Tibial nerve (tissue), 4 donors: ENCODE measurements around the gene CSNK1G1. TPM values are rescaled to one million over a fixed set of nuclear protein-coding genes. Genes with fewer than 3 reads are reported as not detected.
"Not testable (repeated sequence)": the region's sequence is repeated elsewhere in the genome, so short reads cannot be mapped to it uniquely, and the experiment has no call there.

ENCODE experiments used
- DNase-seq, 2 donors: peaks; one replicate each; pipeline ENCODE4 v3.0.0-alpha.2; 2019; ENCODE audit warnings: low spot score in 2 of 2
- H3K27ac ChIP-seq, 4 donors: fragments of 200-600 bp; sonication (generic) in 3 of 4; one replicate each; pipeline ENCODE4 v1.5.1; 2017 to 2019; ENCODE audit warnings: mild to moderate bottlenecking in 1 of 4
- H3K27me3 ChIP-seq, 2 donors: fragments of 200-600 bp; sonication (generic) in 1 of 2; one replicate each; pipeline versions ENCODE4 v1.5.1 to v1.6.0; 2017 to 2019
- H3K36me3 ChIP-seq, 3 donors: fragments of 200-600 bp; sonication (generic); one replicate each; pipeline ENCODE4 v1.5.1; 2018 to 2019
- H3K4me1 ChIP-seq, 4 donors: fragments of 200-600 bp; sonication (generic) in 3 of 4; one replicate each; pipeline ENCODE4 v1.5.1; 2017 to 2019
- H3K4me3 ChIP-seq, 4 donors: fragments of 200-600 bp; sonication (generic) in 3 of 4; one replicate each; pipeline ENCODE4 v1.5.1; 2017 to 2019; ENCODE audit warnings: mild to moderate bottlenecking in 1 of 4, moderate library complexity in 1 of 4
- H3K9me3 ChIP-seq, 4 donors: fragments of 200-600 bp; sonication (generic) in 3 of 4; one replicate each; pipeline ENCODE4 v1.5.1; 2017 to 2019
- CTCF ChIP-seq, 5 experiments: fragments of 200-600 bp in 3 of 5; fragments of 450-650 bp in 2 of 5; sonication (generic) in 3 of 5; IDR thresholded peaks; one replicate each; pipeline ENCODE4 v1.5.1; 2016 to 2019; ENCODE audit warnings: antibody characterized with exemption in 5 of 5, mild to moderate bottlenecking in 3 of 5, moderate library complexity in 2 of 5
- EP300 ChIP-seq, 2 donors: sonication (generic); formaldehyde crosslinking; IDR thresholded peaks; one replicate each; pipeline ENCODE4 v1.6.1; 2017; ENCODE audit warnings: antibody characterized with exemption in 2 of 2, mild to moderate bottlenecking in 1 of 2
- POLR2A ChIP-seq, 2 donors: fragments of 450-650 bp; IDR thresholded peaks; one replicate each; pipeline ENCODE4 v1.6.1; 2017; ENCODE audit warnings: antibody characterized with exemption in 2 of 2, mild to moderate bottlenecking in 2 of 2, moderate library complexity in 2 of 2
- WGBS, 2 donors: methylation state at CpG; one replicate each; pipeline ENCODE4 v1.1.5; 2018; 5-methylcytosine and 5-hydroxymethylcytosine counted together
- total RNA-seq, 4 donors: library from RNA; depleted of rRNA; stranded (reverse); fragments of >200 nt; gene quantifications; one replicate each; pipeline ENCODE4 v1.1.0, GENCODE V29; 2016

The CSNK1G1 gene
- total RNA-seq, 4 donors from 2014 or later = 20.5 to 25.8 (median 22.5) TPM

GRCh38 chr15:64279131-64279530 lies 76.8 kb downstream of the CSNK1G1 start:
- peaks cover 0 to 7% (median under 1%) of the 10 kb centered on the region in 4 donors for H3K4me1 ChIP-seq
- no peaks in the 10 kb centered on the region for H3K9me3 ChIP-seq
- TF ChIP-seq CTCF (IDR thresholded peaks at IDR 0.05) (no peak), POLR2A (IDR thresholded peaks at IDR 0.05) (no peak), EP300 (IDR thresholded peaks at IDR 0.05) (no peak)
- no peaks in the 10 kb centered on the region for H3K27me3 ChIP-seq
- H3K36me3 ChIP-seq = peaks cover 0 to 3% (median 0%) of the 10 kb centered on the region in 3 donors
- no peak overlapping the region for H3K4me3 ChIP-seq
- WGBS, 2 donors = 94 to 96% methylated on average over 4 of the region's 4 CpGs
- H3K27ac ChIP-seq = no peak overlapping the region
- DNase-seq = no peak

DNA sequence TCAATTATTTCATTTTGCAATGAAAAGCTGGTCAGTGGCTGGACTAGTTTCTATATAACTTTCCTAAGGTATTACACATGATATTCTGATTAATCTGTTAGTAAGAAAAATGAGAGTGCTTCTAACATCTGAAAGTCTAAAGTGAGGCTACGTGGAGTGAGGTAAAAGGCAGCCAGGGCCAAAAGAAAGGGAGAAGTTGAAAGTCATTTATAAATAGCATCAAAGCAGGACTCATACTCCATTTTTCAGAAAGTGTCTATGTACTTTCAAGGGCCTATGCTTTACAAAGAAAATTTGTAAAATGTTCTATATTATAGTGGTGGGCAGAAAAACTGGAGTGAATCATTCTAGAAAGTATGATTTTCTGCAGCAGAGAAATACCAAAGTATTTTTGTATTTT lies 80.0 kb downstream of the CSNK1G1 start:
- 70 to 76% methylated on average over 1 of the region's 1 CpG for WGBS, 2 donors

DNA sequence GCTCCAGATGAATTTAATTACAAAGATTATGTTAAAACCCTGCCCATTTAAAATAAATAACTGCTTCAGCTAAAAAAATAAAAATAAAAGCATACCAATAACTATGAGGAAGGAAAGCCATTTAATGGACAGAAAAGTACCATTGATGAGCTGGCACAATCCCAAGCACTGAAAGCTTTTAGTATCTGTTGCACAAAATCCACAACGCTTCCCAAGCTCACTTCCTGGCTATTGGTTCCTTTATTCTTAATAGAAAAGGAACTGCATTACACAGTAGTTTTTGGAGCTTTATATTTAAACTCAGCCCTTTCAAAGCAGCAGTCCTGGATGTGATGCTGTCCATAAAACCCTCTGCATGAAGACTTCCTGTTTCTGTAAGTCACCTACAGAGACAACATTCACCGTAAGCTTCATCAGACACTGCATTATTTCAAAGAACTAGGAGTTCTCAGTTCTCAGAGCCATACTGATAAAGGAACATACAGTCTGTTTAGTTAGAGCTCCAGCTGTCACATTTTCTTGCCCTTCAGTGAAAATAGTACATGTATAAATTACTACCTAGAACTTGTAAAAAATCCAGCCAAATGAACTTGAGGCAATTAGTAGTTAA lies 81.5 kb downstream of the CSNK1G1 start:
- no peak for TF ChIP-seq POLR2A (IDR thresholded peaks at IDR 0.05)
- no peak for TF ChIP-seq EP300 (IDR thresholded peaks at IDR 0.05)
- Histone ChIP-seq H3K27ac (no peak overlapping the region), H3K4me1 (peaks cover 0 to 7% (median 0%) of the 10 kb centered on the region in 4 donors), H3K4me3 (no peak overlapping the region), H3K27me3 (no peaks in the 10 kb centered on the region), H3K36me3 (peaks cover 0 to 6% (median 0%) of the 10 kb centered on the region in 3 donors), H3K9me3 (no peaks in the 10 kb centered on the region)
- DNase-seq = no peak
- 28 to 32% methylated on average over 2 of the region's 2 CpGs for WGBS, 2 donors

More for the DNA sequence above, 80.0 kb downstream of the CSNK1G1 start:
- Histone ChIP-seq H3K4me3 (no peak overlapping the region), H3K27me3 (no peaks in the 10 kb centered on the region), H3K9me3 (no peaks in the 10 kb centered on the region), H3K27ac (no peak overlapping the region), H3K36me3 (peaks cover 0 to 7% (median 0%) of the 10 kb centered on the region in 3 donors), H3K4me1 (peaks cover 0 to 7% (median 0%) of the 10 kb centered on the region in 4 donors)
- DNase-seq = no peak
- TF ChIP-seq POLR2A (IDR thresholded peaks at IDR 0.05) (no peak), CTCF (IDR thresholded peaks at IDR 0.05) (no peak), EP300 (IDR thresholded peaks at IDR 0.05) (no peak)

DNA sequence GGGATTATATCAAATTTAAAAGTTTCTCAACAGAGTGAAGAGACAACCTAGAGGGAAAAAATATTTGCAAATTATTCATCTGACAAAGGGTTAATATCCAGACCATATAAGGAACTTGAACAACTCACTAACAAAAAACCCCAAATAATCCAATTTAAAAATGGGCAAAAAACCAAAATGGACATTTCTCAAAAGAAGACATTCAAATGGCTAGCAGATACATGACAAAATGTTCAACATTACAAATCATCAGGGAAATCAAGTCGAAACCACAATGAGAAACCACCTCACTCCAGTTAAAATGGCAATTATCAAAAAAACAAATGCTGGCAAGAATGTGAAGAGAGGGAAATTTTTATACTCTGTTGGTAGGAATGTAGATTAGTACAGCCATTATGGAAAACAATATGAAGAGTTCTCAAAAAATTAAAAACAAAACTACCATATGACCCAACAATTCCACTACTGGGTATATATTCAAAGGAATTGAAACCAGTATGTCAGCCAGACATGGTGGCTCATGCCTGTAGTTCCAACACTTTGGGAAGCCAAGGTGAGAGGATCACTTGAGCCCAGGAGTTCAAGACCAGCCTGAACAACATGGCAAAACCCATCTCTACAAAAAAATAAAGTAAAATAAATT lies 88.5 kb downstream of the CSNK1G1 start:
- H3K4me3 ChIP-seq = no peak overlapping the region
- TF ChIP-seq POLR2A (IDR thresholded peaks at IDR 0.05) (no peak), EP300 (IDR thresholded peaks at IDR 0.05) (no peak), CTCF (IDR thresholded peaks at IDR 0.05) (no peak)
- H3K9me3 ChIP-seq = no peaks in the 10 kb centered on the region
- H3K27ac ChIP-seq = no peak overlapping the region
- no peak for DNase-seq
- no peaks in the 10 kb centered on the region for H3K27me3 ChIP-seq
- no peaks in the 10 kb centered on the region for H3K4me1 ChIP-seq
- WGBS, 2 donors = 79 to 84% methylated on average over 1 of the region's 1 CpG
- H3K36me3 ChIP-seq = peaks cover 0 to 6% (median 0%) of the 10 kb centered on the region in 3 donors

DNA sequence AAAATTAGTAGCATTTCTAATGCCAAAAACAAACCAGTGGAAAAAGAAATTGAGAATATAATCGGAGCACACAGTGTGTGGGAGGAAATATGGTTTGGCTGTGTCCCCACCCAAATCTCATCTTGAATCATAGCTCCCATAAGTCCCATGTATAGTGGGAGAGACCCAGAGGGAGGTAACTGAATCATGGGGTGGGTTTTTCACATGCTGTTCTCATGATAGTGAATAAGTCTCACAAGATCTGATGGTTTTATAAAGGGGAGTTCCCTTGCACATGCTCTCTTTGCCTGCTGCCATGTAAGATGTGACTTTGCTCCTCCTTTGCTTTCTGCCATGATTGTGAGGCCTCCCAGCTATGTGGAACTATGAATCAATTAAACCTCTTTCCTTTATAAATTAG lies 90.8 kb downstream of the CSNK1G1 start:
- H3K4me1 ChIP-seq, DNase-seq, H3K36me3 ChIP-seq, H3K9me3 ChIP-seq, H3K27ac ChIP-seq, H3K27me3 ChIP-seq, H3K4me3 ChIP-seq: not testable (repeated sequence)
- 57 to 60% methylated on average over 1 of the region's 1 CpG for WGBS, 2 donors

DNA sequence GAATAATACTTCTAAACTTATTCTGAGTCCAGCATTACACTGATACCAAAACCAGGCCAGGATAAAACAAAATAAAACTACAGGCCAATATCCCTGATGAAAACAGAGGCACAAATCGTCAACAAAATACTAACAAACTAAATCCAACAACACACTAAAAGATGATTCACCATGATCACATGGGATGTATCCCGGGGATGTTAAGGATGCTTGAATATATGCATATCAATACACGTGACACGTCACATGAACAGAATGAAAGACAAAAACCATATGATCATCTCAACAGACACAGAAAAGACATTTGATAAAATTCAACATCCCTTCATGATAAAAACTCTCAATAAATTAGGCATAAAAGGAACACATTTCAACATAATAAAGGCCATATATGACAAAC lies 91.5 kb downstream of the CSNK1G1 start:
- no peak overlapping the region for H3K27ac ChIP-seq
- no peaks in the 10 kb centered on the region for H3K36me3 ChIP-seq
- DNase-seq = no peak
- 85 to 89% methylated on average over 4 of the region's 4 CpGs for WGBS, 2 donors
- H3K4me1 ChIP-seq = peaks cover 0 to 4% (median 0%) of the 10 kb centered on the region in 4 donors
- no peak overlapping the region for H3K4me3 ChIP-seq
- H3K27me3 ChIP-seq = no peaks in the 10 kb centered on the region
- no peak for TF ChIP-seq CTCF (IDR thresholded peaks at IDR 0.05)
- no peaks in the 10 kb centered on the region for H3K9me3 ChIP-seq
